Measurements from ENCODE around the gene XRN2.
A peak's percentile ranks its signal among the peaks of the same experiment; 100 is the strongest.

The XRN2 gene

DNA sequence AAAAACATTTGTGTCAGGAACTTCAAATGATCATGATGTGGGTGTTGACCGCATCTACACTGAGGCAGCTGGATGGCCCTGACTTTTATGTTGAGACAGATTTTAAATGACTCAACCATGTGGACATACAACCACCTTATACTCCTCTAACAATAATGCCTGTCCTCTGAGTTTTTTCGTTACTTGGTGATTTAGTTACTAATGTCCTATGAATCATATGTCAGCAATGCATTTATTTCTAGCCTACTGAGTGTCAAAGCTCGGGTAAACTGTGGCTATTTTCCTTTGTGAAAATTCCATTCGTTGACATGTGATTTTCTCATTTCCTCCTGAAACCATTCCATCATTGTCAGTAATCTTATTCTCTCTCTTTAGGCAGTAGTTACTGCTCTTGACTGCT is 133.1 kb downstream of the XRN2 start:
- Histone ChIP-seq H3K36me3 (ENCODE audit: low read depth) (no peaks in the 10 kb centered on the region), H3K4me3 (ENCODE audit: severe bottlenecking) (no peak overlapping the region), H3K27me3 (ENCODE audit: insufficient read depth, poor library complexity, severe bottlenecking) (no peaks in the 10 kb centered on the region), H3K27ac (ENCODE audit: poor library complexity, severe bottlenecking) (peak overlapping the region; percentile 57), H3K4me1 (ENCODE audit: insufficient read depth, poor library complexity, severe bottlenecking) (peaks cover 22% of the 10 kb centered on the region), H3K9me3 (ENCODE audit: severe bottlenecking) (no peaks in the 10 kb centered on the region)
- TF ChIP-seq, protein P1, sequence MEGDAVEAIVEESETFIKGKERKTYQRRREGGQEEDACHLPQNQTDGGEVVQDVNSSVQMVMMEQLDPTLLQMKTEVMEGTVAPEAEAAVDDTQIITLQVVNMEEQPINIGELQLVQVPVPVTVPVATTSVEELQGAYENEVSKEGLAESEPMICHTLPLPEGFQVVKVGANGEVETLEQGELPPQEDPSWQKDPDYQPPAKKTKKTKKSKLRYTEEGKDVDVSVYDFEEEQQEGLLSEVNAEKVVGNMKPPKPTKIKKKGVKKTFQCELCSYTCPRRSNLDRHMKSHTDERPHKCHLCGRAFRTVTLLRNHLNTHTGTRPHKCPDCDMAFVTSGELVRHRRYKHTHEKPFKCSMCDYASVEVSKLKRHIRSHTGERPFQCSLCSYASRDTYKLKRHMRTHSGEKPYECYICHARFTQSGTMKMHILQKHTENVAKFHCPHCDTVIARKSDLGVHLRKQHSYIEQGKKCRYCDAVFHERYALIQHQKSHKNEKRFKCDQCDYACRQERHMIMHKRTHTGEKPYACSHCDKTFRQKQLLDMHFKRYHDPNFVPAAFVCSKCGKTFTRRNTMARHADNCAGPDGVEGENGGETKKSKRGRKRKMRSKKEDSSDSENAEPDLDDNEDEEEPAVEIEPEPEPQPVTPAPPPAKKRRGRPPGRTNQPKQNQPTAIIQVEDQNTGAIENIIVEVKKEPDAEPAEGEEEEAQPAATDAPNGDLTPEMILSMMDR (IDR thresholded peaks at IDR 0.05; ENCODE audit: poor library complexity, severe bottlenecking), result no peak
- ATAC-seq (ENCODE audit: low read depth) (peak; percentile 93), DNase-seq (ENCODE audit: low spot score) (no peak)

- ATAC-seq (ENCODE audit: low read depth), result no peak
- peak overlapping the region; percentile 57 for H3K27ac ChIP-seq (ENCODE audit: poor library complexity, severe bottlenecking)
- H3K4me3 ChIP-seq (ENCODE audit: severe bottlenecking), result no peak overlapping the region
- no peaks in the 10 kb centered on the region for H3K36me3 ChIP-seq (ENCODE audit: low read depth)
- no peak for DNase-seq (ENCODE audit: low spot score)
- peaks cover 22% of the 10 kb centered on the region for H3K4me1 ChIP-seq (ENCODE audit: insufficient read depth, poor library complexity, severe bottlenecking)
- H3K9me3 ChIP-seq (ENCODE audit: severe bottlenecking), result no peaks in the 10 kb centered on the region
- no peaks in the 10 kb centered on the region for H3K27me3 ChIP-seq (ENCODE audit: insufficient read depth, poor library complexity, severe bottlenecking)
- TF ChIP-seq, protein P1 (IDR thresholded peaks at IDR 0.05; ENCODE audit: poor library complexity, severe bottlenecking), result no peak
These were observed 134.1 kb downstream of the XRN2 start for GRCh38 chr20:21437248-21437647.

GRCh38 chr20:21437816-21438215 is 134.7 kb downstream of the XRN2 start:
- Histone ChIP-seq H3K36me3 (ENCODE audit: low read depth) (no peaks in the 10 kb centered on the region), H3K27ac (ENCODE audit: poor library complexity, severe bottlenecking) (no peak overlapping the region), H3K27me3 (ENCODE audit: insufficient read depth, poor library complexity, severe bottlenecking) (no peaks in the 10 kb centered on the region), H3K4me3 (ENCODE audit: severe bottlenecking) (no peak overlapping the region), H3K9me3 (ENCODE audit: severe bottlenecking) (no peaks in the 10 kb centered on the region), H3K4me1 (ENCODE audit: insufficient read depth, poor library complexity, severe bottlenecking) (peaks cover 22% of the 10 kb centered on the region)
- TF ChIP-seq, protein P1 (IDR thresholded peaks at IDR 0.05; ENCODE audit: poor library complexity, severe bottlenecking), result no peak
- no peak for ATAC-seq (ENCODE audit: low read depth)
- no peak for DNase-seq (ENCODE audit: low spot score)
